Measurements from ENCODE around the gene GMCL2.
"Not testable (repeated sequence)": the region's sequence is repeated elsewhere in the genome, so short reads cannot be mapped to it uniquely, and the experiment has no call there.

Gene GMCL2

GRCh38 chr5:178209334-178210072, 22.3 kb upstream of the GMCL2 start:
- H3K4me3 ChIP-seq (ENCODE audit: low read length), result no peak overlapping the region
- DNase-seq (ENCODE audit: low read depth, low spot score), result no peak

- DNase-seq (ENCODE audit: low read depth, low spot score), result no peak
Measured at GRCh38 chr5:178208540-178209227, 21.5 kb upstream of the GMCL2 start.

GRCh38 chr5:178207917-178208280, 20.7 kb upstream of the GMCL2 start:
- H3K4me3 ChIP-seq (ENCODE audit: low read length), result no peak overlapping the region
- DNase-seq (ENCODE audit: low read depth, low spot score), result no peak

More at GRCh38 chr5:178208540-178209227, 21.5 kb upstream of the GMCL2 start:
- H3K4me3 ChIP-seq (ENCODE audit: low read length), result no peak overlapping the region

GRCh38 chr5:178207183-178207916, 20.2 kb upstream of the GMCL2 start:
- no peak overlapping the region for H3K4me3 ChIP-seq (ENCODE audit: low read length)

GRCh38 chr5:178206166-178207101, 19.3 kb upstream of the GMCL2 start:
- peak overlapping the region; percentile 80 for H3K4me3 ChIP-seq (ENCODE audit: low read length)
- peak; percentile 50 for DNase-seq (ENCODE audit: low read depth, low spot score)

More at GRCh38 chr5:178207183-178207916, 20.2 kb upstream of the GMCL2 start:
- no peak for DNase-seq (ENCODE audit: low read depth, low spot score)

- DNase-seq (ENCODE audit: low read depth, low spot score), result no peak
- peak overlapping the region; percentile 80 for H3K4me3 ChIP-seq (ENCODE audit: low read length)
Measured at GRCh38 chr5:178205749-178206047, 18.5 kb upstream of the GMCL2 start.

- DNase-seq (ENCODE audit: low read depth, low spot score), result peak; percentile 52
- H3K4me3 ChIP-seq (ENCODE audit: low read length), result peak overlapping the region; percentile 80
Measured at GRCh38 chr5:178204935-178205748, 18.0 kb upstream of the GMCL2 start.

GRCh38 chr5:178204182-178204934, 17.2 kb upstream of the GMCL2 start, which contains the start of gene HNRNPAB:
HNRNPAB (plus strand) TSS chr5:178204533; CDS start chr5:178204838, 305 bp downstream.
- DNase-seq (ENCODE audit: low read depth, low spot score), result peak; percentile 95
- H3K4me3 ChIP-seq (ENCODE audit: low read length), result peak within 1 kb of the TSS; percentile 80

GRCh38 chr5:178203670-178204181, 16.6 kb upstream of the GMCL2 start:
- no peak for DNase-seq (ENCODE audit: low read depth, low spot score)
- peak overlapping the region; percentile 80 for H3K4me3 ChIP-seq (ENCODE audit: low read length)

GRCh38 chr5:178202541-178202940, 15.4 kb upstream of the GMCL2 start:
- no peak overlapping the region for H3K4me3 ChIP-seq (ENCODE audit: low read length)
- no peak for DNase-seq (ENCODE audit: low read depth, low spot score)

- H3K4me3 ChIP-seq (ENCODE audit: low read length), result no peak overlapping the region
- no peak for DNase-seq (ENCODE audit: low read depth, low spot score)
Measured at GRCh38 chr5:178201927-178202235, 14.7 kb upstream of the GMCL2 start.

GRCh38 chr5:178201221-178201926, 14.2 kb upstream of the GMCL2 start:
- no peak overlapping the region for H3K4me3 ChIP-seq (ENCODE audit: low read length)
- DNase-seq (ENCODE audit: low read depth, low spot score), result no peak

- DNase-seq (ENCODE audit: low read depth, low spot score), result no peak
- no peak overlapping the region for H3K4me3 ChIP-seq (ENCODE audit: low read length)
Measured at GRCh38 chr5:178199581-178200434, 12.6 kb upstream of the GMCL2 start.

GRCh38 chr5:178198706-178199105, 11.5 kb upstream of the GMCL2 start:
- DNase-seq (ENCODE audit: low read depth, low spot score), result no peak
- no peak overlapping the region for H3K4me3 ChIP-seq (ENCODE audit: low read length)

- DNase-seq (ENCODE audit: low read depth, low spot score); H3K4me3 ChIP-seq (ENCODE audit: low read length): not testable (repeated sequence)
Measured at GRCh38 chr5:178198151-178198550, 11.0 kb upstream of the GMCL2 start.

GRCh38 chr5:178196986-178197385, 9.8 kb upstream of the GMCL2 start:
- H3K4me3 ChIP-seq (ENCODE audit: low read length), result no peak overlapping the region
- no peak for DNase-seq (ENCODE audit: low read depth, low spot score)

Data from Jurkat, Clone E6-1 (cell line).